A673 (cell line): ENCODE measurements around the gene COG2. TPM values are rescaled to one million over a fixed set of nuclear protein-coding genes. Genes with fewer than 3 reads are reported as not detected.

Source experiments
- BruUV-seq: library from RNA; stranded (reverse); fragments of 400-500 nt; replicated peaks from 2 replicates; lab custom pipeline; 2021; lab: Mats Ljungman, UMichigan
- CTCF ChIA-PET: fragments of 300-600 bp; sonication (Branson Sonifier 250); formaldehyde crosslinking; loops from one replicate; lab custom pipeline; 2022; ENCODE audit warnings: antibody characterized with exemption; lab: Charles Lee
- POLR2A ChIA-PET: fragments of 300-600 bp; sonication (Branson Sonifier 250); formaldehyde crosslinking; loops from one replicate; lab custom pipeline; 2022; ENCODE audit warnings: antibody characterized with exemption; ENCODE audit not compliant: low non-redundant PET; lab: Charles Lee
- DNase-seq: peaks from one replicate; pipeline ENCODE4 v3.0.0-alpha.2; 2015; ENCODE audit warnings: low spot score
- H3K27ac ChIP-seq: fragments of 200-600 bp; sonication (generic); 2 replicates; pipeline ENCODE4 v1.5.1; 2016; ENCODE audit warnings: mixed run types, low read depth, mild to moderate bottlenecking, mixed read lengths, antibody characterized with exemption, low read length; ENCODE audit not compliant: poor library complexity, severe bottlenecking
- H3K27me3 ChIP-seq: fragments of 200-600 bp; sonication (generic); replicated peaks from 2 replicates; pipeline ENCODE4 v1.6.1; 2017; ENCODE audit warnings: mixed run types, low read depth, mild to moderate bottlenecking, mixed read lengths, antibody characterized with exemption, low read length; ENCODE audit not compliant: insufficient read depth, poor library complexity
- H3K36me3 ChIP-seq: fragments of 200-600 bp; sonication (generic); 2 replicates; pipeline ENCODE4 v1.6.1; 2016; ENCODE audit warnings: mixed run types, mild to moderate bottlenecking, mixed read lengths, antibody characterized with exemption, low read length; ENCODE audit not compliant: insufficient read depth, poor library complexity, severe bottlenecking
- H3K4me1 ChIP-seq: fragments of 200-600 bp; sonication (generic); 2 replicates; pipeline ENCODE4 v1.6.1; 2017; ENCODE audit warnings: mixed run types, mild to moderate bottlenecking, mixed read lengths, antibody characterized with exemption, low read length; ENCODE audit not compliant: insufficient read depth, poor library complexity, severe bottlenecking
- H3K4me3 ChIP-seq: fragments of 200-600 bp; sonication (generic); 2 replicates; pipeline ENCODE4 v1.5.1; 2016; ENCODE audit warnings: low read depth, mixed run types, mild to moderate bottlenecking, mixed read lengths, low read length; ENCODE audit not compliant: poor library complexity, severe bottlenecking
- H3K9me3 ChIP-seq: fragments of 200-600 bp; sonication (generic); 2 replicates; pipeline ENCODE4 v1.6.1; 2016; ENCODE audit warnings: mixed run types, low read depth, mild to moderate bottlenecking, mixed read lengths, antibody characterized with exemption, low read length; ENCODE audit not compliant: poor library complexity, severe bottlenecking
- EZH2 ChIP-seq: fragments of 200-600 bp; sonication (generic); IDR thresholded peaks from 2 replicates; pipeline ENCODE4 v1.6.1; 2017; ENCODE audit warnings: borderline replicate concordance, low read depth, mild to moderate bottlenecking, mixed read lengths, antibody characterized with exemption, low read length; ENCODE audit not compliant: poor library complexity, severe bottlenecking
- intact Hi-C: fragments of 100-400 bp; cut with micrococcal nuclease; formaldehyde crosslinking; loops from one replicate; pipeline ENCODE4 v1.10.0; 2022; ENCODE audit not compliant: unreplicated experiment
- total RNA-seq: library from RNA; stranded (reverse); gene quantifications from 2 replicates; pipeline ENCODE4 v1.2.3, GENCODE V29; 2021
- TF ChIP-seq, protein P1 (sequence below): fragments of 300-800, 200-600 bp; sonication (generic); conservative IDR thresholded peaks from 2 replicates; pipeline ENCODE4 v1.5.1; 2017; ENCODE audit warnings: low read depth, mild to moderate bottlenecking, antibody characterized with exemption, low read length, moderate library complexity, mixed read lengths

The COG2 gene
- total RNA-seq, 1 experiment from 2014 or later = 20.3 TPM

DNA sequence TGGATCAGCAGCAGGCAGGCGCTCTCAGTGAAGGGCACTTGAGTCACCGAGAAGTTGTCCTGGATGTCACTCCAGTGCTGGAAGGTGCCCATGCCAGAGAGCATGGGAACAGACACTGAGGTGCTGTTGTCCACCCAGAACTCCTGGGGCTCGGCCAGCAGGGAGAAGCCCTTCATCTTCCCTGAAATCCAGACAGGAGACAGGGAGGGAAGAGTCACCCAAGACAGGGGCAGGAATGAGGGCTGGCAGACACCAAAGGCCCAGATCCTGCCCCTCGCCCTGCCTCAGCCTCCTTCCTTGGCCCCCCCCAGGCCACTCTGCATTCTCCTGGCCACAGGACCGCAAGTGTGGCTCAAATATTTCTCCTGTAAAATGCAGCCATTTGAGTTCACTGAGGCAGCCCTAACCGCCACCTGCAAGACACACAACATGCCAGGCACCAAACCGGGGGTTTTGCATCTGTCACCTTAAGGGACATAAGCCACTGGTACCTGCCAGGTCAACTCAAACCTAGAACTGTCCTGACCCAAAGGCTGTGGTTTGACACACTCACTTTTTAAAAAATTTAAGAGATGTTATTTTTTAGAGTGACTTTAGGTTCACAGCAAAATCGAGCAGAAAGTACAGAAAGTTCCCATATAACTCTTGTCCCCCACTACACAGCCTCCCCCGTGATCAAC, 63.9 kb downstream of the COG2 start:
- no TSS peak for BruUV-seq
- Histone ChIP-seq H3K27ac (no peak overlapping the region), H3K9me3 (no peaks in the 10 kb centered on the region), H3K4me3 (no peak overlapping the region), H3K36me3 (no peaks in the 10 kb centered on the region), H3K27me3 (no peaks in the 10 kb centered on the region), H3K4me1 (no peaks in the 10 kb centered on the region)
- intact Hi-C loops = no loop called here
- ChIA-PET POLR2A (no interaction called here), CTCF (no interaction called here)
- no peak for DNase-seq
- TF ChIP-seq, protein P1, sequence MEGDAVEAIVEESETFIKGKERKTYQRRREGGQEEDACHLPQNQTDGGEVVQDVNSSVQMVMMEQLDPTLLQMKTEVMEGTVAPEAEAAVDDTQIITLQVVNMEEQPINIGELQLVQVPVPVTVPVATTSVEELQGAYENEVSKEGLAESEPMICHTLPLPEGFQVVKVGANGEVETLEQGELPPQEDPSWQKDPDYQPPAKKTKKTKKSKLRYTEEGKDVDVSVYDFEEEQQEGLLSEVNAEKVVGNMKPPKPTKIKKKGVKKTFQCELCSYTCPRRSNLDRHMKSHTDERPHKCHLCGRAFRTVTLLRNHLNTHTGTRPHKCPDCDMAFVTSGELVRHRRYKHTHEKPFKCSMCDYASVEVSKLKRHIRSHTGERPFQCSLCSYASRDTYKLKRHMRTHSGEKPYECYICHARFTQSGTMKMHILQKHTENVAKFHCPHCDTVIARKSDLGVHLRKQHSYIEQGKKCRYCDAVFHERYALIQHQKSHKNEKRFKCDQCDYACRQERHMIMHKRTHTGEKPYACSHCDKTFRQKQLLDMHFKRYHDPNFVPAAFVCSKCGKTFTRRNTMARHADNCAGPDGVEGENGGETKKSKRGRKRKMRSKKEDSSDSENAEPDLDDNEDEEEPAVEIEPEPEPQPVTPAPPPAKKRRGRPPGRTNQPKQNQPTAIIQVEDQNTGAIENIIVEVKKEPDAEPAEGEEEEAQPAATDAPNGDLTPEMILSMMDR = no peak
- TF ChIP-seq EZH2 = no peak

DNA sequence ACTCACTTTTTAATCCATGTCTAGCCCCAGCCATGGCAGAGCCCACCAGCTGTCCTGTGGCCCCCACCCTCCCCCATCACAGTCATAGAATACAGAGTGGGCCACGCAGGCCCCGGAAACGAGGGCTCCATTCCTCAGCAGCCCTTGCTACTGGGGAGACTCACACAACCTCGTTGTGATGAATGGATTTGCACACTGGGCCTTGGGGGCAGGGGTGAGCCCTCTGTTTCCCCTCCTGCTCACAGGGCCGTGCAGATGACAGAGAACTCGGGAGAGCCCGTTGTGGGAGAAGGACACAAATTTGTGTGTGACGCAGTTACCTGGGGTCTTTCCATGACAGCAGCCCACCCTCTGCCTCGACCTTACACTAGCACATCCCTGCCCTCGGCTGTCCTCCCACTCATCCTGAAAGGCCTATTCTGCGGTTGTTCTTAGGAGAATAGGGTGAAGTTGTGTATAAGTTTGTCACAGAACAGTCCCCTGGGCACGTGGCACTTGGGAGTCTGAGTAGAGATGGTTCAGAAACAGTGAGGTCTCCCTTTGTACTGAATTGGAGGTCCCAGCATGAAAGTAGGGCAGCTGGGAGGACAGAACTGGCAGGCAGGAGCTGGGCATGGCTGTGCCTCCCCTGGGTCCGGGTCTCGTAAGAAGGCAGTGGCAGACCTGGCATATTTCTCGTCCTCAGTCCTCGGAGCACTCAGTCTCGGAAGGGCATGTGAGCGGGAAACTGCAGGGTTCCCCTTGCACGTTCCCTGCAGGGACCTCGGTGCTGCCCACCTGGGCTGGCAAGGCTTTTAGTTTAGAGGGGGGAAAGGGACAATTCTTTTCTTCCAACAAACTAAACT, 64.8 kb downstream of the COG2 start:
- TF ChIP-seq, protein P1 = no peak
- no peak for TF ChIP-seq EZH2
- POLR2A ChIA-PET = no interaction called here
- Histone ChIP-seq H3K9me3 (no peaks in the 10 kb centered on the region), H3K27me3 (no peaks in the 10 kb centered on the region), H3K4me1 (no peaks in the 10 kb centered on the region), H3K4me3 (no peak overlapping the region), H3K36me3 (no peaks in the 10 kb centered on the region), H3K27ac (no peak overlapping the region)
- DNase-seq = no peak
- BruUV-seq = no TSS peak
- CTCF ChIA-PET = no interaction called here
- intact Hi-C loops = no loop called here

DNA sequence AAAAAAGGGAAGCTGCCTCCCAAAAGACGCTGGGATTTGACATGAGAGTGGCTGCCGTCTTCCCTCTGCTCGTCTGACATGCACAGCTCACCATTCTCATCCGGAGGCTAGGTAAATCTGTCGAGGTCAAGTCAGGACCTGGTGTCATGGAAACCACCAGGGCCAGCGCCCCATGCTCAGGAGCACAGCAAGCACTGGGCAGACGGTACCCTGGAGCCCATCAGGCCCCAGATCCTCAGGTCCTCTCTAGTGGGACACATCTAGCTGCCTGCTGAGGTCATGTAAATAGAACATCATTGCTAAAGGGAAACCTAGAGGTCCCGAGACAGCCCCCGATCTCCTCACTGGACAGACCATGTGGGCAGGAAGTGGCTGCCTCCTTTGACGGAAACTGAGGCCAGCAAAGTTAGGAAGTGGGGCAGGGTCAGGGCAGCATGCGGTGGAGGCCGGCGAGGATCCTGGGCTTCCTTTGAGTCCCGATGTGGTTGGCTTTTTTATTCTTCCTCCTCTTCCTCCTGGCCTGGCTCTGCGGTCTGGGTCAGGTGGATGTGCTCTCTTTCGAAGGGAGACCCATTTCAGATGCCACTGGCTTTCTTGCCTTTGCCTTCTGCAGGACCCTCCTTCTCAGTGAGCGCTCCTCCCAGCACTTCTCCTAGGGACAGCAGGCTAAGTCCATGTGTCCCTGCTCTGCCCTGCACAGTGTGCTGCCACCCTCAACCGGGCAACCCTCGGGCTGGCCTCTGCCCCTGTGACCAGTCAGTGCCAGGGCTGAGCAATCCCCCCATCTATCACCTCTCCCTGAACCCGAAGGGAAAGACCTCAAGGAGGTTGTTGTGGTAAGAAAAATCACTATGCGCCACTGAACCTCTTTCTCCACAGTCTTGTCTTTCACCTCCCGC, 65.7 kb downstream of the COG2 start:
- no peak for TF ChIP-seq EZH2
- TF ChIP-seq, protein P1 = no peak
- POLR2A ChIA-PET = no interaction called here
- H3K27me3 ChIP-seq = no peaks in the 10 kb centered on the region
- no peak for DNase-seq
- no peaks in the 10 kb centered on the region for H3K36me3 ChIP-seq
- no peak overlapping the region for H3K27ac ChIP-seq
- H3K4me3 ChIP-seq = no peak overlapping the region
- BruUV-seq = no TSS peak
- CTCF ChIA-PET = no interaction called here
- H3K9me3 ChIP-seq = no peaks in the 10 kb centered on the region
- H3K4me1 ChIP-seq = no peaks in the 10 kb centered on the region
- intact Hi-C loops = no loop called here
